Loucy (cell line): ENCODE measurements around the gene RTL3.

ENCODE experiments used
- EZH2phosphoT487 ChIP-seq: fragments of 200-600 bp; IDR thresholded peaks from 2 replicates; pipeline ENCODE4 v1.6.1; 2018; ENCODE audit warnings: antibody characterized with exemption, mild to moderate bottlenecking, moderate library complexity, borderline replicate concordance
- TF ChIP-seq, protein P1 (sequence below): fragments of 200-600 bp; sonication (generic); conservative IDR thresholded peaks from 2 replicates; pipeline ENCODE4 v1.5.1; 2014; ENCODE audit warnings: mild to moderate bottlenecking, antibody characterized with exemption, low read length

DNA sequence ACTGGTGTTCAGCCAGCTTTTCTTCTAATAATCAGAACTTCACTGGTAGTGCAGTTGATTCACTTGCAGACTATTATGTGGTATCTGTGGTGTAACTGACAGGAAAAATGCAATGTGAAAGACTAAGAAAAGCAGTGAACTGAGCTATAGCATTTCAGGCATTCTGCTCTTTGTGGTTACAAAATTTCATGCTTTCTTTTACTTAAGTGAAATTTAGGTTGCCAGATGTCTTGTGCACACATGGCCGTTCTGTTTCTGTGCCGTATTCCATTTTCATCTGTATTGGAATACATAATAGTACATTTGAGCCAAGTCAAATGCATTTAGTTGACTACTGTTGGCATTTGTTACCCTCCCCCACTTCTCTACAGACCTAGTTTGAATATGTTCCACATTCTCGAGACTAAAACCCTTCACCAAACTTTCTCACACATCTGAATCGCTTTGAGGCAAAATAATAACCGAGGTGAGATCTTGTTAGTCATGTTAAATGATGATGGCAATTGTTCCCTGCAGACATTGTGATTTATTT is 8.2 kb downstream of the RTL3 start:
- TF ChIP-seq, protein P1, sequence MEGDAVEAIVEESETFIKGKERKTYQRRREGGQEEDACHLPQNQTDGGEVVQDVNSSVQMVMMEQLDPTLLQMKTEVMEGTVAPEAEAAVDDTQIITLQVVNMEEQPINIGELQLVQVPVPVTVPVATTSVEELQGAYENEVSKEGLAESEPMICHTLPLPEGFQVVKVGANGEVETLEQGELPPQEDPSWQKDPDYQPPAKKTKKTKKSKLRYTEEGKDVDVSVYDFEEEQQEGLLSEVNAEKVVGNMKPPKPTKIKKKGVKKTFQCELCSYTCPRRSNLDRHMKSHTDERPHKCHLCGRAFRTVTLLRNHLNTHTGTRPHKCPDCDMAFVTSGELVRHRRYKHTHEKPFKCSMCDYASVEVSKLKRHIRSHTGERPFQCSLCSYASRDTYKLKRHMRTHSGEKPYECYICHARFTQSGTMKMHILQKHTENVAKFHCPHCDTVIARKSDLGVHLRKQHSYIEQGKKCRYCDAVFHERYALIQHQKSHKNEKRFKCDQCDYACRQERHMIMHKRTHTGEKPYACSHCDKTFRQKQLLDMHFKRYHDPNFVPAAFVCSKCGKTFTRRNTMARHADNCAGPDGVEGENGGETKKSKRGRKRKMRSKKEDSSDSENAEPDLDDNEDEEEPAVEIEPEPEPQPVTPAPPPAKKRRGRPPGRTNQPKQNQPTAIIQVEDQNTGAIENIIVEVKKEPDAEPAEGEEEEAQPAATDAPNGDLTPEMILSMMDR: no peak
- TF ChIP-seq EZH2phosphoT487: no peak
